HG03095 (cell line): Measurements from ENCODE around the gene INTS11.

Experiments used
- ATAC-seq: cut with Tn5 transposase; IDR thresholded peaks from one replicate; pipeline ENCODE4 v1.9.1; 2021; ENCODE audit warnings: moderate library complexity; ENCODE audit not compliant: unreplicated experiment

The INTS11 gene

GRCh38 chr1:1358433-1359271, 34.2 kb upstream of the INTS11 start, which contains the start of gene MXRA8:
Gene MXRA8, minus strand, starts transcription at chr1:1358555. Its CDS starts 51 bp downstream, at chr1:1358504.
- no peak for ATAC-seq

GRCh38 chr1:1357871-1358432, 33.5 kb upstream of the INTS11 start:
- no peak for ATAC-seq

- no peak for ATAC-seq
Observed at GRCh38 chr1:1356796-1357401, 32.4 kb upstream of the INTS11 start.

- no peak for ATAC-seq
Observed at GRCh38 chr1:1356166-1356795, 31.8 kb upstream of the INTS11 start.

GRCh38 chr1:1355416-1355815, 31.0 kb upstream of the INTS11 start:
- ATAC-seq, result no peak

GRCh38 chr1:1354271-1355247, 30.1 kb upstream of the INTS11 start:
- no peak for ATAC-seq

GRCh38 chr1:1353389-1354151, 29.1 kb upstream of the INTS11 start:
- no peak for ATAC-seq

GRCh38 chr1:1352786-1353388, 28.4 kb upstream of the INTS11 start:
- no peak for ATAC-seq

- ATAC-seq, result no peak
Observed at GRCh38 chr1:1351511-1352427, 27.3 kb upstream of the INTS11 start.

- peak; percentile 42 for ATAC-seq
Observed at GRCh38 chr1:1349256-1350012, 25.0 kb upstream of the INTS11 start, which contains the start of gene DVL1. Gene DVL1, minus strand, starts transcription at chr1:1349418. Its CDS starts 353 bp downstream, at chr1:1349065.

GRCh38 chr1:1348420-1349255, 24.2 kb upstream of the INTS11 start:
- peak; percentile 16 for ATAC-seq

GRCh38 chr1:1347663-1348419, 23.4 kb upstream of the INTS11 start:
- ATAC-seq, result no peak

GRCh38 chr1:1347026-1347595, 22.7 kb upstream of the INTS11 start:
- no peak for ATAC-seq

GRCh38 chr1:1346501-1346890, 22.0 kb upstream of the INTS11 start:
- no peak for ATAC-seq

GRCh38 chr1:1345860-1346500, 21.5 kb upstream of the INTS11 start:
- no peak for ATAC-seq
